ENCODE measurements around the gene INSC.

The INSC gene

DNA sequence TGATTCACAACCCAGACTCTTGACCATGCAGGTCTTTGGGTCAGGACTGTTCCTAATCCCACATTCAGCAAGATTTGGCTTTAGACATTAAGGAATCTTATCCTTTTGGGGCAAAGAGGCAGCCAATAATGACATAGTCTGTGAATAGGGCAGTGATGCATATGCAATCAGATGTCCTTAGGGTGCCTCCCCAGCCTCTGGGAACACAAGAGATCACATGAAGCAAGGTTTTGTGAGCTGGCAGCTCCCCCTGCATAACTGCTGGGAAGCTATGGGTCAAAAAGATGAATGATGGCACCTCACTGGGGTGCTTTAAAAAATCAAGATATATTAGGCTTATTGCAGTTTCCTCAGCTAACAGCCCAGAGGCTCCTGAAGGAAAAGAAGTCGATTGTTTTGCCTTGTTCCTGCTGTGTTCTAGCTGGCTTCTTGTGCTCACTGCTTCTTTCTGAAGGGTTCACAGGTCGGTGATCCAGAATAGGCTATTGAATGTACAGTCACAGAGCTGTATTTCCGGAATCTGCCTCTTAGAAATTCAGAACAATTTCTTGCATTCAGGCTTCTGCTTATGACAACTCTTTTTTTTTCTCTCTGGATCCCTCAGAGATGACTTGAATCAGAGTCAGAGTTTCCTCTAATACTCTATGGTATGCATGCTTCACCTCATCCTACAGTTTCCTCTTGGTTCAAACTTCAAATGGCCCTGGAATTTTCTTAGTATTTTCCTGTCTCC lies 31.7 kb downstream of the INSC start:
- Histone ChIP-seq H4K12ac (ENCODE audit: low read depth, low read length) (no peak overlapping the region), H2BK120ac (ENCODE audit: insufficient read depth, low read length, poor library complexity) (no peak overlapping the region), H3K23ac (ENCODE audit: low read length) (no peak overlapping the region), H3K9ac (ENCODE audit: low read length) (no peak overlapping the region), H3K4me3 (ENCODE audit: low read depth, low read length) (no peak overlapping the region), H3K27me3 (ENCODE audit: insufficient read depth, low read length) (no peaks in the 10 kb centered on the region), H3K27ac (ENCODE audit: low read depth, low read length) (no peak overlapping the region), H3K14ac (ENCODE audit: low read length) (no peak overlapping the region), H2BK12ac (ENCODE audit: low read length) (no peak overlapping the region), H2AK5ac (ENCODE audit: low read length) (no peak overlapping the region), H4K91ac (ENCODE audit: low read depth, low read length) (no peak overlapping the region), H3K79me2 (ENCODE audit: control insufficient read depth, insufficient read depth, low read length, poor library complexity) (no peaks in the 10 kb centered on the region), H3K18ac (ENCODE audit: low read length) (no peak overlapping the region), H2AFZ (ENCODE audit: insufficient read depth, low read length, poor library complexity) (no peak overlapping the region), H3K9me3 (ENCODE audit: insufficient read depth, low read depth, low read length) (no peaks in the 10 kb centered on the region), H4K8ac (ENCODE audit: low read depth, low read length) (no peak overlapping the region), H3K36me3 (ENCODE audit: control insufficient read depth in 1 of 2, insufficient read depth in 2 of 2, low read length in 2 of 2) (no peaks in the 10 kb centered on the region), H3K4ac (ENCODE audit: low read depth, low read length) (no peak overlapping the region), H3K4me1 (ENCODE audit: control insufficient read depth in 1 of 2, insufficient read depth in 2 of 2, low read length in 2 of 2) (no peaks in the 10 kb centered on the region), H2BK5ac (ENCODE audit: low read depth, low read length, poor library complexity) (no peak overlapping the region), H3K79me1 (ENCODE audit: low read length) (no peaks in the 10 kb centered on the region), H3K4me2 (ENCODE audit: low read length) (no peak overlapping the region)
- DNase-seq: no peak
- no CpG with 5 or more reads among the region's 3 CpGs for WGBS (ENCODE audit: extremely low coverage, insufficient coverage, insufficient read length)

DNA sequence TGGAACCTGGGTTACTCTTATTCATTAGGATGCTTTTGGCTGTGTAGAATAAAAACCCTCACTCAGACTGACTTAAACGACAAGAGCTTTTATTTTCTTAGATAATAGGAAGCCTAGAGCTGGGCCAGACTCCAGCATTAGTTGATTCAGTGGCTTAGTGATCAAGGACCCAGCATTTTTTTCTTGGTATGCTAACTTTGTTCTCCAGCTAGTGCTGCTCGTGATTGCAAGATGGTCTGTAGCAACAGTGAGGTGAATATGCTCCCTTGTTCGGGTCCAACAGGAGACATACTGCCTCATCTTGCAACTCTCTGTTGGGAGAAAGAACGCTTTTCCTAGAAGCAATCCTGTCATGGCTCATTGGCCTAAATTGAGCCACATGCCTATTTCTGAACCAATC lies 33.4 kb downstream of the INSC start:
- DNase-seq: no peak

DNA sequence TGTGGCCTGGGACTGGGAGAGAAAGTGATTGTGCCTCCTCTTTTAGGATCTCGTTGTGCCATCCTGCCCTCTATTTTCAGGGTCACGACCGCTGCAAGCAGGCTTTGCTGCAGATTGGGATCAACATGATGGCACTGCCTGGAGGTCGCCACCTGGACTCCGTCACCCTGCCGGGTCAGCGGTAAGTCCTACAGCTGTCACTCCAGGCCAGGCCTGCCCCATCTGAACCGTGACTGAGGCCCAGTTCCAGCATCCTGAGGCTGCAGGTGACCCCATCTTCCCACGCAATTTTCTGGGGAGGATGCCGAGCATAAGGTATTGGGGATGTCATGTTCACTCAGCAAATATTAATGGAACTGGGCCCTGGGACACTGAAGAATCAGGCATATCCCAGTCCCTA lies 34.3 kb downstream of the INSC start:
- Histone ChIP-seq H3K36me3 (ENCODE audit: control insufficient read depth in 1 of 2, insufficient read depth in 2 of 2, low read length in 2 of 2) (no peaks in the 10 kb centered on the region), H2BK120ac (ENCODE audit: insufficient read depth, low read length, poor library complexity) (no peak overlapping the region), H4K91ac (ENCODE audit: low read depth, low read length) (no peak overlapping the region), H4K8ac (ENCODE audit: low read depth, low read length) (no peak overlapping the region), H3K4me1 (ENCODE audit: control insufficient read depth in 1 of 2, insufficient read depth in 2 of 2, low read length in 2 of 2) (no peaks in the 10 kb centered on the region), H3K79me2 (ENCODE audit: control insufficient read depth, insufficient read depth, low read length, poor library complexity) (no peaks in the 10 kb centered on the region), H3K4ac (ENCODE audit: low read depth, low read length) (no peak overlapping the region), H2AK5ac (ENCODE audit: low read length) (no peak overlapping the region), H3K9ac (ENCODE audit: low read length) (no peak overlapping the region), H2BK5ac (ENCODE audit: low read depth, low read length, poor library complexity) (no peak overlapping the region), H3K23ac (ENCODE audit: low read length) (no peak overlapping the region), H3K79me1 (ENCODE audit: low read length) (no peaks in the 10 kb centered on the region), H3K14ac (ENCODE audit: low read length) (no peak overlapping the region), H3K4me2 (ENCODE audit: low read length) (no peak overlapping the region), H4K12ac (ENCODE audit: low read depth, low read length) (no peak overlapping the region), H2AFZ (ENCODE audit: insufficient read depth, low read length, poor library complexity) (no peak overlapping the region), H3K4me3 (ENCODE audit: low read depth, low read length) (no peak overlapping the region), H3K27me3 (ENCODE audit: insufficient read depth, low read length) (no peaks in the 10 kb centered on the region), H2BK12ac (ENCODE audit: low read length) (no peak overlapping the region), H3K9me3 (ENCODE audit: insufficient read depth, low read depth, low read length) (no peaks in the 10 kb centered on the region), H3K18ac (ENCODE audit: low read length) (no peak overlapping the region), H3K27ac (ENCODE audit: low read depth, low read length) (no peak overlapping the region)
- no CpG with 5 or more reads among the region's 10 CpGs for WGBS (ENCODE audit: extremely low coverage, insufficient coverage, insufficient read length)
- no peak for DNase-seq

More for the DNA sequence above, 33.4 kb downstream of the INSC start:
- H3K27me3 ChIP-seq (ENCODE audit: insufficient read depth, low read length): no peaks in the 10 kb centered on the region
- H3K79me2 ChIP-seq (ENCODE audit: control insufficient read depth, insufficient read depth, low read length, poor library complexity): no peaks in the 10 kb centered on the region
- no peak overlapping the region for H2BK12ac ChIP-seq (ENCODE audit: low read length)
- H3K18ac ChIP-seq (ENCODE audit: low read length): no peak overlapping the region
- no CpG with 5 or more reads among the region's 4 CpGs for WGBS (ENCODE audit: extremely low coverage, insufficient coverage, insufficient read length)
- H2AK5ac ChIP-seq (ENCODE audit: low read length): no peak overlapping the region
- H3K36me3 ChIP-seq (ENCODE audit: control insufficient read depth in 1 of 2, insufficient read depth in 2 of 2, low read length in 2 of 2): no peaks in the 10 kb centered on the region
- H3K27ac ChIP-seq (ENCODE audit: low read depth, low read length): no peak overlapping the region
- no peak overlapping the region for H3K14ac ChIP-seq (ENCODE audit: low read length)
- no peak overlapping the region for H2BK5ac ChIP-seq (ENCODE audit: low read depth, low read length, poor library complexity)
- H3K4ac ChIP-seq (ENCODE audit: low read depth, low read length): no peak overlapping the region
- no peak overlapping the region for H3K4me3 ChIP-seq (ENCODE audit: low read depth, low read length)
- no peaks in the 10 kb centered on the region for H3K79me1 ChIP-seq (ENCODE audit: low read length)
- H4K91ac ChIP-seq (ENCODE audit: low read depth, low read length): no peak overlapping the region
- no peak overlapping the region for H3K9ac ChIP-seq (ENCODE audit: low read length)
- H2AFZ ChIP-seq (ENCODE audit: insufficient read depth, low read length, poor library complexity): no peak overlapping the region
- no peak overlapping the region for H4K8ac ChIP-seq (ENCODE audit: low read depth, low read length)
- H3K23ac ChIP-seq (ENCODE audit: low read length): no peak overlapping the region
- H3K9me3 ChIP-seq (ENCODE audit: insufficient read depth, low read depth, low read length): no peaks in the 10 kb centered on the region
- H4K12ac ChIP-seq (ENCODE audit: low read depth, low read length): no peak overlapping the region
- no peak overlapping the region for H3K4me2 ChIP-seq (ENCODE audit: low read length)
- no peak overlapping the region for H2BK120ac ChIP-seq (ENCODE audit: insufficient read depth, low read length, poor library complexity)
- H3K4me1 ChIP-seq (ENCODE audit: control insufficient read depth in 1 of 2, insufficient read depth in 2 of 2, low read length in 2 of 2): no peaks in the 10 kb centered on the region

DNA sequence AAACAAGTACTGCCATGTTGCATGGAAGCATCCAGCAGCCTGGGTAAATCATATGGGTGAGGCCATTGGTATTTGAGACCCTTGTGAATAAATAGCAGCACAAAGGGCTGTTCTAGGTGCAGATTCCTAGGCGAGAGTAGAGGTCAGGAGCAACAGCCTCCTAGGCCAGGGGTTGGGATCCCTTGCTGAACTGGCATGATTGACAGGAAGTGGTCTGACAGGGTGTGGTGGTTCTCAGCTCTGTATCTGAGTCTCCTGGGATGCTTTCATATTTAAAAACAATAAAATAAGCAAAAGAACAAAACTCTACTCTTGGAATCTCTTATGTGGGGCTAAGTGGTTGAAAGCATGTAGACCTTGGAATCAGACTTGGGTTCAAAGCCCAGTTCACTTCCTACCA lies 35.8 kb downstream of the INSC start:
- H4K91ac ChIP-seq (ENCODE audit: low read depth, low read length): no peak overlapping the region
- no peak overlapping the region for H2AFZ ChIP-seq (ENCODE audit: insufficient read depth, low read length, poor library complexity)
- no peaks in the 10 kb centered on the region for H3K36me3 ChIP-seq (ENCODE audit: control insufficient read depth in 1 of 2, insufficient read depth in 2 of 2, low read length in 2 of 2)
- H3K27me3 ChIP-seq (ENCODE audit: insufficient read depth, low read length): no peaks in the 10 kb centered on the region
- no peaks in the 10 kb centered on the region for H3K79me1 ChIP-seq (ENCODE audit: low read length)
- no peak overlapping the region for H2AK5ac ChIP-seq (ENCODE audit: low read length)
- H3K9ac ChIP-seq (ENCODE audit: low read length): no peak overlapping the region
- H4K8ac ChIP-seq (ENCODE audit: low read depth, low read length): no peak overlapping the region
- H2BK5ac ChIP-seq (ENCODE audit: low read depth, low read length, poor library complexity): no peak overlapping the region
- H3K4me1 ChIP-seq (ENCODE audit: control insufficient read depth in 1 of 2, insufficient read depth in 2 of 2, low read length in 2 of 2): no peaks in the 10 kb centered on the region
- no peak overlapping the region for H3K4me2 ChIP-seq (ENCODE audit: low read length)
- no peak overlapping the region for H3K23ac ChIP-seq (ENCODE audit: low read length)
- H2BK12ac ChIP-seq (ENCODE audit: low read length): no peak overlapping the region
- no peaks in the 10 kb centered on the region for H3K79me2 ChIP-seq (ENCODE audit: control insufficient read depth, insufficient read depth, low read length, poor library complexity)
- H3K4me3 ChIP-seq (ENCODE audit: low read depth, low read length): no peak overlapping the region
- no peak overlapping the region for H4K12ac ChIP-seq (ENCODE audit: low read depth, low read length)
- H2BK120ac ChIP-seq (ENCODE audit: insufficient read depth, low read length, poor library complexity): no peak overlapping the region
- H3K18ac ChIP-seq (ENCODE audit: low read length): no peak overlapping the region
- no peak for DNase-seq
- H3K4ac ChIP-seq (ENCODE audit: low read depth, low read length): no peak overlapping the region
- H3K14ac ChIP-seq (ENCODE audit: low read length): no peak overlapping the region
- no peaks in the 10 kb centered on the region for H3K9me3 ChIP-seq (ENCODE audit: insufficient read depth, low read depth, low read length)
- WGBS (ENCODE audit: extremely low coverage, insufficient coverage, insufficient read length): no CpG with 5 or more reads among the region's 1 CpG
- no peak overlapping the region for H3K27ac ChIP-seq (ENCODE audit: low read depth, low read length)

All from trophoblast cell (in vitro differentiated cells and primary cell).